Measurements from ENCODE around the gene DDR2. TPM values are rescaled to one million over a fixed set of nuclear protein-coding genes. Genes with fewer than 3 reads are reported as not detected.
A peak's percentile ranks its signal among the peaks of the same experiment; 100 is the strongest.

The DDR2 gene
- polyA plus RNA-seq, 1 of the 3 experiments (the other 2 are of a cell fraction), result 34.0 TPM

DNA sequence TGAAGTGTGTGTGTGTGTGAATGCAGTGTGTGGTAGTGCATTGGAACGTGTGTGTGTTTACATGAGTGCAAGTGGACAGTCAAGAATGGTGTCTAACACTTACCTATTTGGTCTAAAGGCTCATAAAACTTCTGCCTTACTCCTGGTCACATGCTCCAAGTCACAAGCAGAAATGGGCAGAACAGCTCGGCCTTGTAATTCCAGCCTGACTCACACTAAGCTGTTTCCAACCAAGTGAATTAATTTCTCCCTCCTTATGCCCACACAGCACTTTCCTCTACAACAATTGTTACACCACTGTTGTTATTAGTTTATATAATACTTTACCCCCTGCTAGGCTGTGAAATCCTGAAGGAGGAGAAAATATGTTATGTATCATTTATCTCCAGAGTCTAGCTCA is 43.8 kb downstream of the DDR2 start:
- H3K36me3 ChIP-seq (replicated peaks in 1 of 2; ENCODE audit: control insufficient read depth in 1 of 2, insufficient read depth in 2 of 2, low read length in 1 of 2), result peaks cover 3 to 22% of the 10 kb centered on the region in 2 experiments
- H3K4me3 ChIP-seq (ENCODE audit: low read depth in 2 of 2, low read length in 1 of 2), result no peak overlapping the region
- ChIA-PET POLR2A (no interaction called here), CTCF (interaction anchor here (1.0 to 1.9 kb wide), 2 partner anchors 20 to 63 kb away, joined by 4 to 5 read pairs; no protein-coding TSS in a partner anchor)
- H3K79me2 ChIP-seq (ENCODE audit: insufficient read depth), result peaks cover 100% of the 10 kb centered on the region
- no peaks in the 10 kb centered on the region for H3K27me3 ChIP-seq (ENCODE audit: insufficient read depth)
- TF ChIP-seq SMC3 (IDR thresholded peaks at IDR 0.05; ENCODE audit: low read depth, low read length), result no peak
- no peak for TF ChIP-seq NFIC (IDR thresholded peaks at IDR 0.05; ENCODE audit: borderline replicate concordance)
- TF ChIP-seq, protein P1, sequence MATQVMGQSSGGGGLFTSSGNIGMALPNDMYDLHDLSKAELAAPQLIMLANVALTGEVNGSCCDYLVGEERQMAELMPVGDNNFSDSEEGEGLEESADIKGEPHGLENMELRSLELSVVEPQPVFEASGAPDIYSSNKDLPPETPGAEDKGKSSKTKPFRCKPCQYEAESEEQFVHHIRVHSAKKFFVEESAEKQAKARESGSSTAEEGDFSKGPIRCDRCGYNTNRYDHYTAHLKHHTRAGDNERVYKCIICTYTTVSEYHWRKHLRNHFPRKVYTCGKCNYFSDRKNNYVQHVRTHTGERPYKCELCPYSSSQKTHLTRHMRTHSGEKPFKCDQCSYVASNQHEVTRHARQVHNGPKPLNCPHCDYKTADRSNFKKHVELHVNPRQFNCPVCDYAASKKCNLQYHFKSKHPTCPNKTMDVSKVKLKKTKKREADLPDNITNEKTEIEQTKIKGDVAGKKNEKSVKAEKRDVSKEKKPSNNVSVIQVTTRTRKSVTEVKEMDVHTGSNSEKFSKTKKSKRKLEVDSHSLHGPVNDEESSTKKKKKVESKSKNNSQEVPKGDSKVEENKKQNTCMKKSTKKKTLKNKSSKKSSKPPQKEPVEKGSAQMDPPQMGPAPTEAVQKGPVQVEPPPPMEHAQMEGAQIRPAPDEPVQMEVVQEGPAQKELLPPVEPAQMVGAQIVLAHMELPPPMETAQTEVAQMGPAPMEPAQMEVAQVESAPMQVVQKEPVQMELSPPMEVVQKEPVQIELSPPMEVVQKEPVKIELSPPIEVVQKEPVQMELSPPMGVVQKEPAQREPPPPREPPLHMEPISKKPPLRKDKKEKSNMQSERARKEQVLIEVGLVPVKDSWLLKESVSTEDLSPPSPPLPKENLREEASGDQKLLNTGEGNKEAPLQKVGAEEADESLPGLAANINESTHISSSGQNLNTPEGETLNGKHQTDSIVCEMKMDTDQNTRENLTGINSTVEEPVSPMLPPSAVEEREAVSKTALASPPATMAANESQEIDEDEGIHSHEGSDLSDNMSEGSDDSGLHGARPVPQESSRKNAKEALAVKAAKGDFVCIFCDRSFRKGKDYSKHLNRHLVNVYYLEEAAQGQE (IDR thresholded peaks at IDR 0.05; ENCODE audit: low read depth, low read length), result no peak
- TF ChIP-seq RAD21 (IDR thresholded peaks at IDR 0.05; ENCODE audit: low read length), result no peak
- TF ChIP-seq FOXJ3 (CRISPR knock-in tag; IDR thresholded peaks at IDR 0.05), result no peak
- TF ChIP-seq, protein P2, sequence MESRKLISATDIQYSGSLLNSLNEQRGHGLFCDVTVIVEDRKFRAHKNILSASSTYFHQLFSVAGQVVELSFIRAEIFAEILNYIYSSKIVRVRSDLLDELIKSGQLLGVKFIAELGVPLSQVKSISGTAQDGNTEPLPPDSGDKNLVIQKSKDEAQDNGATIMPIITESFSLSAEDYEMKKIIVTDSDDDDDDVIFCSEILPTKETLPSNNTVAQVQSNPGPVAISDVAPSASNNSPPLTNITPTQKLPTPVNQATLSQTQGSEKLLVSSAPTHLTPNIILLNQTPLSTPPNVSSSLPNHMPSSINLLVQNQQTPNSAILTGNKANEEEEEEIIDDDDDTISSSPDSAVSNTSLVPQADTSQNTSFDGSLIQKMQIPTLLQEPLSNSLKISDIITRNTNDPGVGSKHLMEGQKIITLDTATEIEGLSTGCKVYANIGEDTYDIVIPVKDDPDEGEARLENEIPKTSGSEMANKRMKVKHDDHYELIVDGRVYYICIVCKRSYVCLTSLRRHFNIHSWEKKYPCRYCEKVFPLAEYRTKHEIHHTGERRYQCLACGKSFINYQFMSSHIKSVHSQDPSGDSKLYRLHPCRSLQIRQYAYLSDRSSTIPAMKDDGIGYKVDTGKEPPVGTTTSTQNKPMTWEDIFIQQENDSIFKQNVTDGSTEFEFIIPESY (IDR thresholded peaks at IDR 0.05; ENCODE audit: borderline replicate concordance, low read depth), result no peak
- TF ChIP-seq POLR2AphosphoS5 (IDR thresholded peaks at IDR 0.05; ENCODE audit: low read depth, low read length), result no peak
- TF ChIP-seq TAF1 (IDR thresholded peaks at IDR 0.05; ENCODE audit: borderline replicate concordance, low read depth, low read length), result no peak
- no peak for TF ChIP-seq MEF2A (IDR thresholded peaks at IDR 0.05; ENCODE audit: borderline replicate concordance, low read depth)
- TF ChIP-seq RCOR1 (IDR thresholded peaks at IDR 0.05; ENCODE audit: low read length), result no peak
- TF ChIP-seq GABPA (IDR thresholded peaks at IDR 0.05; ENCODE audit: low read depth), result no peak
- TF ChIP-seq MXI1 (IDR thresholded peaks at IDR 0.05; ENCODE audit: low read depth, low read length), result no peak
- TF ChIP-seq, protein P3, sequence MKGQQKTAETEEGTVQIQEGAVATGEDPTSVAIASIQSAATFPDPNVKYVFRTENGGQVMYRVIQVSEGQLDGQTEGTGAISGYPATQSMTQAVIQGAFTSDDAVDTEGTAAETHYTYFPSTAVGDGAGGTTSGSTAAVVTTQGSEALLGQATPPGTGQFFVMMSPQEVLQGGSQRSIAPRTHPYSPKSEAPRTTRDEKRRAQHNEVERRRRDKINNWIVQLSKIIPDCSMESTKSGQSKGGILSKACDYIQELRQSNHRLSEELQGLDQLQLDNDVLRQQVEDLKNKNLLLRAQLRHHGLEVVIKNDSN (IDR thresholded peaks at IDR 0.05; ENCODE audit: borderline replicate concordance, low read depth), result peak; percentile 72; the same call in 1 of the 2 replicates
- no peak for TF ChIP-seq RFX5 (IDR thresholded peaks at IDR 0.05; ENCODE audit: low read length)
- TF ChIP-seq NRF1 (IDR thresholded peaks at IDR 0.05; ENCODE audit: low read depth, low read length), result no peak
- TF ChIP-seq YY1 (IDR thresholded peaks at IDR 0.05; ENCODE audit: low read depth), result no peak
- peak; percentile 11; the same call in 1 of the 2 replicates for TF ChIP-seq FOSL2 (IDR thresholded peaks at IDR 0.05; ENCODE audit: borderline replicate concordance, low read depth)
- no peak for TF ChIP-seq TEAD4 (IDR thresholded peaks at IDR 0.05; ENCODE audit: borderline replicate concordance, insufficient read depth)
- TF ChIP-seq MAX (IDR thresholded peaks at IDR 0.05; ENCODE audit: low read depth), result peak; percentile 49; the same call in 1 of the 2 replicates
- DNase-seq, result no peak
- peaks cover 6 to 71% of the 10 kb centered on the region in 2 experiments for H3K4me1 ChIP-seq (ENCODE audit: control insufficient read depth in 1 of 2, insufficient read depth in 2 of 2, low read depth in 1 of 2, low read length in 1 of 2)
- H3F3A ChIP-seq (replicated peaks; ENCODE audit: insufficient read depth), result peaks cover 32% of the 10 kb centered on the region
- H3K9me2 ChIP-seq, result no peaks in the 10 kb centered on the region
- H2AFZ ChIP-seq (ENCODE audit: low read depth), result no peak overlapping the region
- peak overlapping the region; percentile 2 to 78; a peak in 2 of 4 replicates for H3K27ac ChIP-seq (ENCODE audit: low read depth in 2 of 2, low read length in 1 of 2)
- 29% methylated on average over 2 of the region's 2 CpGs for WGBS (ENCODE audit: low lambda C conversion rate)
- H3K9ac ChIP-seq, result no peak overlapping the region
- peaks cover 6% of the 10 kb centered on the region; the same call in 1 of the 2 replicates for H3K9me3 ChIP-seq
- H4K20me1 ChIP-seq (ENCODE audit: insufficient read depth), result peaks cover 14% of the 10 kb centered on the region; the same call in 1 of the 2 replicates
- H3K4me2 ChIP-seq, result no peak overlapping the region
